Measurements from ENCODE around the gene FAM156B. TPM values are rescaled to one million over a fixed set of nuclear protein-coding genes. Genes with fewer than 3 reads are reported as not detected.
"Not testable (repeated sequence)": the region's sequence is repeated elsewhere in the genome, so short reads cannot be mapped to it uniquely, and the experiment has no call there.

The FAM156B gene
- total RNA-seq, 1 donor: 17.0 TPM

DNA sequence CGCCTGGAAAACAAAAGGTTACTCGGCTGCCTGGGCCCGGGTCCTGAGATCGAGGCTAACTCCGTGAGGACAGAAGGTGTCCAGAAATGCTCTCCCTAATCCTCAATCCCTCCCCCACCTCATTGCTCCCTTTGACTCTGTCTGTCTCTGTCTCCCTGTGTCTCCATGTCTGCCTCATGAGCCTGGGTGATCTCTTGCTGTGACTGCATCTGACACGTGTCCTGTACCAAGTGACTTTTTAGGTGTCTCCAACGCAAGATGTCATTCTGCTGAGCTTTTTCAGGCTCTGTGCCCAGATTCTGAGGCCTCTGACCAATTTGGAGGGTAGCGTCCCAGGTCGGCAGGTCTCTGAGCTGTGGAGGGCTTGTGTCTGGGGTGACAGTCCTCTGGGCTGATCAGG is 9.0 kb upstream of the FAM156B start:
- not testable (repeated sequence) for H3K27ac ChIP-seq (ENCODE audit: low read depth, low read length); H3K4me1 ChIP-seq (ENCODE audit: insufficient read depth, low read length); H3K9me3 ChIP-seq (ENCODE audit: low read depth, low read length); H3K79me2 ChIP-seq (ENCODE audit: insufficient read depth, low read length); H3K36me3 ChIP-seq (ENCODE audit: insufficient read depth, low read length); H4K20me1 ChIP-seq (ENCODE audit: insufficient read depth, low read length); H3K4me3 ChIP-seq (ENCODE audit: insufficient read depth, low read length); DNase-seq (ENCODE audit: insufficient read length, low spot score, missing footprints); H2AFZ ChIP-seq (ENCODE audit: low read length); H3K27me3 ChIP-seq (ENCODE audit: insufficient read depth, low read length); H3K4me2 ChIP-seq (ENCODE audit: insufficient read depth, low read length)

DNA sequence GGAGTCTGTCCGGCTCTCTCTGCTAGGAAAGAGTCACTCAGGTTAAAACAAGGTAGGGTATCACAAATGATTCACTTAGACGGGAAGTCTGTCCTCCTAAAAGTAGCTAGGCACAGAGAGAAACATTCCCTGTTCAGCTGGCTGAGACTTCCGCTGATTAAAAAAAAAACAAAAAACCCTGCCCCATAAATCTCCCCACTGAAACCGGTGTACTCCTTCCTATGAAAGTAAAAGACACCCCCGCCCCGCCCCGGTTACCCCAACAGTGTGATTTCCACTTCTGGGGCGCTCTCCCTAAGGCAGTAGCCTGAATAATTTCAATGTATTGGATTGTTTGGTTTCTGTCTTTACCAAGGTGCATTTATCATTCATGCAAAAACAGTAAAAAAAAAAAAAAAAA is 692 bp upstream of the FAM156B start:
- not testable (repeated sequence) for H3K79me2 ChIP-seq (ENCODE audit: insufficient read depth, low read length)

DNA sequence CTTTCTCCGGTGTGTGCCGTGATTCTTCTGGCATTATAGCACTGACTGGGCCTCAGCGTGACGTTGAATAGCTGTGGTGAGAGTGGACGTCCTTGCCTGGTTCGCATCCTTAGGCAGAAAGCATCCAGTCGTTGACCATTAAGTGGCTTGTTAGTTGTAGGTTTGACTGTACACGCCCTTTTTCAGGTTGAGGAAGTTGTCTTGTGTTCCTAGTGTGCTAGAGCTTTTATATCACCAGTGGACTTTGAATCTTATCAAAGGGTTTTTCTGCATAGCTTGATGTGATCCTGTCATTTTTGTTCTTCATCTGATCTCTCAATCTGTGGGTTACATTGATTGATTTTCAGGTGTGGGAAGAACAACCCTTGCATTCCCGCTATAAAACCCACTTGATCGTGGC is 8.4 kb downstream of the FAM156B start:
- DNase-seq (ENCODE audit: insufficient read length, low spot score, missing footprints); H2AFZ ChIP-seq (ENCODE audit: low read length); H3K4me1 ChIP-seq (ENCODE audit: insufficient read depth, low read length); H3K9me3 ChIP-seq (ENCODE audit: low read depth, low read length); H3K27me3 ChIP-seq (ENCODE audit: insufficient read depth, low read length); H4K20me1 ChIP-seq (ENCODE audit: insufficient read depth, low read length); H3K4me2 ChIP-seq (ENCODE audit: insufficient read depth, low read length); H3K4me3 ChIP-seq (ENCODE audit: insufficient read depth, low read length); H3K79me2 ChIP-seq (ENCODE audit: insufficient read depth, low read length); H3K27ac ChIP-seq (ENCODE audit: low read depth, low read length); H3K36me3 ChIP-seq (ENCODE audit: insufficient read depth, low read length): not testable (repeated sequence)

More for the DNA sequence above, 692 bp upstream of the FAM156B start:
- not testable (repeated sequence) for H3K27me3 ChIP-seq (ENCODE audit: insufficient read depth, low read length); H3K4me1 ChIP-seq (ENCODE audit: insufficient read depth, low read length); H2AFZ ChIP-seq (ENCODE audit: low read length); DNase-seq (ENCODE audit: insufficient read length, low spot score, missing footprints); H3K4me3 ChIP-seq (ENCODE audit: insufficient read depth, low read length); H3K9me3 ChIP-seq (ENCODE audit: low read depth, low read length); H4K20me1 ChIP-seq (ENCODE audit: insufficient read depth, low read length); H3K4me2 ChIP-seq (ENCODE audit: insufficient read depth, low read length); H3K36me3 ChIP-seq (ENCODE audit: insufficient read depth, low read length); H3K27ac ChIP-seq (ENCODE audit: low read depth, low read length)

DNA sequence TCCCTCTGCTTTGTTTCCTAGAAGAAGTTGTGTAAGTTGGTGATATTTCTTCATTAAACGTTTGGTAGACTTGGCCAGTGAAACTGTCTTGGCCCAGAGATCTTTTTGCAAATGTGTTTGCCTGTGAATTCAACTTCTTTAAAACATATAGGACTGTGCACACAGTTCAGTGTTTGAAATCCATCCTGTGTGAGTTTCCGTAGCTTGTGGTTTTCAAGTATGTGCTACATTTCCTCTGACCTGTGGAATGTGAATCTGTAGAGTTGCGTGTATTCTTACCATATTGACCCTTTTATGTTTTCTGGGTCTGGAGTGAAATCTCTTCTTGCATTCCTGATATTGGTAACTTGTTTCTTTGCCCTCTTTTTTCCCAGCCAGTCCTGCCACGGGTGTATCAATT is 8.9 kb downstream of the FAM156B start:
- H2AFZ ChIP-seq (ENCODE audit: low read length); H3K27me3 ChIP-seq (ENCODE audit: insufficient read depth, low read length); H3K4me3 ChIP-seq (ENCODE audit: insufficient read depth, low read length); H3K79me2 ChIP-seq (ENCODE audit: insufficient read depth, low read length); H4K20me1 ChIP-seq (ENCODE audit: insufficient read depth, low read length); H3K9me3 ChIP-seq (ENCODE audit: low read depth, low read length); DNase-seq (ENCODE audit: insufficient read length, low spot score, missing footprints); H3K4me1 ChIP-seq (ENCODE audit: insufficient read depth, low read length); H3K36me3 ChIP-seq (ENCODE audit: insufficient read depth, low read length); H3K4me2 ChIP-seq (ENCODE audit: insufficient read depth, low read length); H3K27ac ChIP-seq (ENCODE audit: low read depth, low read length): not testable (repeated sequence)

DNA sequence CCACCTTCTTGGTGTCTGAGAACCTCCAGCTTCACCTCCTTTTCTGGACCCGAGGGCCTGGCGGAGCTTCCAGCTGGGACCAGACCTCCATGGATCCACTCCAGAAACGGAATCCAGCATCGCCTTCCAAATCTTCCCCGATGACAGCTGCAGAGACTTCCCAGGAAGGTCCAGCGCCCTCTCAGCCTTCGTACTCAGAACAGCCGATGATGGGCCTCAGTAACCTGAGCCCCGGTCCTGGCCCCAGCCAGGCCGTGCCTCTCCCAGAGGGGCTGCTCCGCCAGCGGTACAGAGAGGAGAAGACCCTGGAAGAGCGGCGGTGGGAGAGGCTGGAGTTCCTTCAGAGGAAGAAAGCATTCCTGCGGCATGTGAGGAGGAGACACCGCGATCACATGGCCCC is 10.0 kb downstream of the FAM156B start:
- not testable (repeated sequence) for DNase-seq (ENCODE audit: insufficient read length, low spot score, missing footprints)

DNA sequence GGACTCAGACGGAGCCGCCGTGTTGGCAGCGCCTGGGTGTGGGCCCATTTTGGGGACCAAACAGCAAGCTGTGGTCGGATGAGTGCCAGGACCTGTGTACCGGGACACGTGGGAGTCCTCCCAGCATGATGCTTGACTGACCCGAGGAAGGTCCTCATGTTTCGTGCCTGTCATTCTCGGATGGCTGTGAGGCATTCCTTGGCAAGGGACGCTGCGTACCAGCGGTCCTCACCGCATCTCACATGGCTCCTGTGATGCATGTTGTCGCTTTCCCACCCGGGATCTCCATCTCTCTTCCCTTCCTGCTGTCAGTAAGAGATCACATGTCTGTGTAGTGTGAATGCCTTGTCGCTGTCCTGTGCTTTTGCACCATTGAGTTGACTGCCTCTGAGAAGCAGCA is 10.8 kb downstream of the FAM156B start:
- H4K20me1 ChIP-seq (ENCODE audit: insufficient read depth, low read length); H3K4me2 ChIP-seq (ENCODE audit: insufficient read depth, low read length); H2AFZ ChIP-seq (ENCODE audit: low read length); H3K4me1 ChIP-seq (ENCODE audit: insufficient read depth, low read length); H3K79me2 ChIP-seq (ENCODE audit: insufficient read depth, low read length); H3K4me3 ChIP-seq (ENCODE audit: insufficient read depth, low read length); DNase-seq (ENCODE audit: insufficient read length, low spot score, missing footprints); H3K27me3 ChIP-seq (ENCODE audit: insufficient read depth, low read length); H3K9me3 ChIP-seq (ENCODE audit: low read depth, low read length); H3K27ac ChIP-seq (ENCODE audit: low read depth, low read length); H3K36me3 ChIP-seq (ENCODE audit: insufficient read depth, low read length): not testable (repeated sequence)

More for the DNA sequence above, 10.0 kb downstream of the FAM156B start:
- not testable (repeated sequence) for H3K79me2 ChIP-seq (ENCODE audit: insufficient read depth, low read length); H4K20me1 ChIP-seq (ENCODE audit: insufficient read depth, low read length); H3K4me2 ChIP-seq (ENCODE audit: insufficient read depth, low read length); H3K27me3 ChIP-seq (ENCODE audit: insufficient read depth, low read length); H3K27ac ChIP-seq (ENCODE audit: low read depth, low read length); H2AFZ ChIP-seq (ENCODE audit: low read length); H3K4me3 ChIP-seq (ENCODE audit: insufficient read depth, low read length); H3K4me1 ChIP-seq (ENCODE audit: insufficient read depth, low read length); H3K36me3 ChIP-seq (ENCODE audit: insufficient read depth, low read length); H3K9me3 ChIP-seq (ENCODE audit: low read depth, low read length)

DNA sequence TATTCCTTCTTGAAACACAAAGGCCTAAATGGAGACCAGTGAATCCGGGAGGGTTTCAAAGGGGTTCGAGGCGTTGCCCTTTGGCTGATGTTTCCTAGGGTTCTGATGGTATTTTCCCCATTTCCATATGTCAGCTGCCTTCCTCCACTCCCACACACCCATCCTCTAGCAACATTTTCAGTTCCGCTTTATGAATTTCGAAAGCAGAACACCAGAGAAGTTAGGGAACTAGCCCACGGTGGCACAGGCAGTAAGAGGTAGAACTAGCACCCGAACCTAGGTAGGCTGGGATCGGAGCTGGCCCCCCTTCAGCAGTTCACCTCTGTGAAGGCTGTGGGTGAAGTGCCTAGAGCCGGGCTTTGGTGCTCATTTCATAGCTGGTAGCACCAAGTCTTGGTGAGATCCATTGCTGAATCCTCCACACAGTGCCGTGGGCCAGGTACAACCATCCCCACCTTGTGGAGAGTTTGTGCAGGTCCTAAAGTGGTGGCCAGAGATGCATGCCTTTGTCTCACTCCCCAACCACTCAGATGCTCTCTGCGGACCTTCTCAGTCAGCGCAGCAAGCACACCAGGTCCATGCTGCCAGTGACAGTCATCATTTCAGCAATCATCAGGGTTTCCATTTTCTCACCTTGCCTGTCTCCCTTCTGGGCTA is 12.3 kb downstream of the FAM156B start:
- H3K9me3 ChIP-seq (ENCODE audit: low read depth, low read length); H3K4me3 ChIP-seq (ENCODE audit: insufficient read depth, low read length); H3K27me3 ChIP-seq (ENCODE audit: insufficient read depth, low read length); H3K79me2 ChIP-seq (ENCODE audit: insufficient read depth, low read length); H3K4me1 ChIP-seq (ENCODE audit: insufficient read depth, low read length); H2AFZ ChIP-seq (ENCODE audit: low read length); H3K27ac ChIP-seq (ENCODE audit: low read depth, low read length); H4K20me1 ChIP-seq (ENCODE audit: insufficient read depth, low read length); DNase-seq (ENCODE audit: insufficient read length, low spot score, missing footprints); H3K36me3 ChIP-seq (ENCODE audit: insufficient read depth, low read length); H3K4me2 ChIP-seq (ENCODE audit: insufficient read depth, low read length): not testable (repeated sequence)

DNA sequence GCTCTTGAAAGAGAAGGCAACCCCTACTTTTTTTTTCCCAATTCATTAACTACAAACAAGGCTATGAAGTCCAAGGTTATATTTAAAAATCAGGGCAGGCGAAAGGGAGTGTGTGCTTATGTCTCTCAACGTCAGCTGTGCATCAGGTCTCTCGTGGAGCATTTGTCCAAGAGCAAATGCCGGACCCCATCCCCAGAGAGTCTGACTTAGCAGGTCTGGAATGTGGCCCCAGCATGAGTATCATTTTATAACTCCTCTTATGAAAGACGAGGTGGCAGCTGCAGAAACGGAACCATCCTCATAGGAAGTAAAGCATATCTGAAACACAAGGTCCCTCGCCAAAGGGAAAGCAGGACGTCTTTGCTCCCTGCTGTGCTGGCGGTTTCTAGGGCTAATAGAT is 16.6 kb downstream of the FAM156B start:
- H3K9me3 ChIP-seq (ENCODE audit: low read depth, low read length); H3K4me3 ChIP-seq (ENCODE audit: insufficient read depth, low read length); H3K4me1 ChIP-seq (ENCODE audit: insufficient read depth, low read length); H4K20me1 ChIP-seq (ENCODE audit: insufficient read depth, low read length); DNase-seq (ENCODE audit: insufficient read length, low spot score, missing footprints); H2AFZ ChIP-seq (ENCODE audit: low read length); H3K4me2 ChIP-seq (ENCODE audit: insufficient read depth, low read length); H3K27ac ChIP-seq (ENCODE audit: low read depth, low read length); H3K27me3 ChIP-seq (ENCODE audit: insufficient read depth, low read length); H3K79me2 ChIP-seq (ENCODE audit: insufficient read depth, low read length); H3K36me3 ChIP-seq (ENCODE audit: insufficient read depth, low read length): not testable (repeated sequence)

DNA sequence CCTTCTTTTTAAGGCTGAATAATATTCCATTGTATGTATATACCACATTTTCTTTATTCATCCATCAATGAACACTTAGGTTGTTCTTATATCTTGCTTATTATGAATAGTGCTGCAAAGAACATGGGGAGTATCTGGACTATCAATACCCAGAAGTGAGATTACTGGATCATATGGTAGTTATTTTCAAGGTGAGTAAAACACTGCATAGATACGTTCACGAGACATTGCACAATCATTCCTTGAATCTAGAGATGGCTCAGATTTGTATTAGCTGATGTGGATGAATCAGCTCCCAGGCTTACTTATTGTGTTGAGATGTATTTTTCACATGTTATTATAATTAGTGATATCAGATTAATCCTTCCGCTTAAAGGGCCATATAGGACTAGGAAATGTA is 17.6 kb downstream of the FAM156B start:
- not testable (repeated sequence) for DNase-seq (ENCODE audit: insufficient read length, low spot score, missing footprints); H3K79me2 ChIP-seq (ENCODE audit: insufficient read depth, low read length); H3K9me3 ChIP-seq (ENCODE audit: low read depth, low read length); H4K20me1 ChIP-seq (ENCODE audit: insufficient read depth, low read length); H3K27ac ChIP-seq (ENCODE audit: low read depth, low read length); H3K4me3 ChIP-seq (ENCODE audit: insufficient read depth, low read length); H3K27me3 ChIP-seq (ENCODE audit: insufficient read depth, low read length); H2AFZ ChIP-seq (ENCODE audit: low read length); H3K4me1 ChIP-seq (ENCODE audit: insufficient read depth, low read length); H3K4me2 ChIP-seq (ENCODE audit: insufficient read depth, low read length); H3K36me3 ChIP-seq (ENCODE audit: insufficient read depth, low read length)

Measured in osteoblast (primary cell).